OCI-LY7 (cell line): ENCODE results near the gene FOXB1. TPM values are rescaled to one million over a fixed set of nuclear protein-coding genes. Genes with fewer than 3 reads are reported as not detected.

ENCODE experiments used
- BruUV-seq: library from RNA; stranded (reverse); fragments of 400-500 nt; replicated peaks from 2 replicates; lab custom pipeline; 2021; lab: Mats Ljungman, UMichigan
- CTCF ChIA-PET: fragments of 300-600 bp; sonication (Branson Sonifier 250); formaldehyde crosslinking; loops from one replicate; lab custom pipeline; 2022; ENCODE audit warnings: antibody characterized with exemption; ENCODE audit not compliant: unreplicated experiment; lab: Charles Lee
- POLR2A ChIA-PET: fragments of 300-600 bp; sonication (Branson Sonifier 250); formaldehyde crosslinking; loops from one replicate; lab custom pipeline; 2022; ENCODE audit warnings: antibody characterized with exemption; lab: Charles Lee
- DNase-seq: peaks from one replicate; pipeline ENCODE4 v3.0.0-alpha.2; 2015; ENCODE audit warnings: low spot score
- H2AFZ ChIP-seq: fragments of 200-600 bp; sonication (generic), shearing (Covaris generic); 2 replicates; pipeline ENCODE4 v1.6.1; 2014; ENCODE audit warnings: mild to moderate bottlenecking, antibody characterized with exemption, low read length, moderate library complexity
- H3K27ac ChIP-seq: fragments of 200-600 bp; sonication (generic); 2 replicates; pipeline ENCODE4 v1.5.1; 2014; ENCODE audit warnings: mixed run types, low read depth, mild to moderate bottlenecking, moderate library complexity, low read length, inconsistent platforms; ENCODE audit not compliant: poor library complexity, severe bottlenecking
- H3K36me3 ChIP-seq: fragments of 200-600 bp; sonication (generic); 2 replicates; pipeline ENCODE4 v1.6.1; 2014; ENCODE audit warnings: mild to moderate bottlenecking, antibody characterized with exemption, low read length, moderate library complexity, mixed read lengths; ENCODE audit not compliant: insufficient read depth
- H3K4me1 ChIP-seq: fragments of 200-600 bp; sonication (generic); 2 replicates; pipeline ENCODE4 v1.5.1; 2014; ENCODE audit warnings: mild to moderate bottlenecking, low read length; ENCODE audit not compliant: insufficient read depth, poor library complexity, severe bottlenecking
- H3K4me2 ChIP-seq: fragments of 200-600 bp; sonication (generic); 2 replicates; pipeline ENCODE4 v1.6.1; 2014; ENCODE audit warnings: mild to moderate bottlenecking, low read length
- H3K4me3 ChIP-seq: fragments of 200-600 bp; sonication (generic); 2 replicates; pipeline ENCODE4 v1.5.1; 2014; ENCODE audit warnings: mild to moderate bottlenecking, low read depth, low read length; ENCODE audit not compliant: poor library complexity, severe bottlenecking
- H3K79me2 ChIP-seq: fragments of 200-600 bp; sonication (generic); 2 replicates; pipeline ENCODE4 v1.6.1; 2016; ENCODE audit warnings: low read depth, mild to moderate bottlenecking, low read length, moderate library complexity, mixed read lengths; ENCODE audit not compliant: insufficient read depth
- H3K9me2 ChIP-seq: fragments of 200-600 bp; sonication (generic); 2 replicates; pipeline ENCODE4 v1.6.1; 2016; ENCODE audit warnings: mild to moderate bottlenecking, low read length, mixed read lengths; ENCODE audit not compliant: insufficient read depth
- H3K9me3 ChIP-seq: fragments of 200-600 bp; sonication (generic); 2 replicates; pipeline ENCODE4 v1.6.1; 2014; ENCODE audit warnings: mild to moderate bottlenecking, mixed run types, low read length, mixed read lengths
- H4K20me1 ChIP-seq: fragments of 200-600 bp; sonication (generic); 2 replicates; pipeline ENCODE4 v1.6.1; 2014; ENCODE audit warnings: mild to moderate bottlenecking, antibody characterized with exemption, low read length, moderate library complexity, mixed read lengths; ENCODE audit not compliant: insufficient read depth
- CTCF ChIP-seq: fragments of 200-600 bp; sonication (generic); conservative IDR thresholded peaks from 2 replicates; pipeline ENCODE4 v1.5.1; 2014; ENCODE audit warnings: mild to moderate bottlenecking, antibody characterized with exemption, low read length, moderate library complexity, mixed read lengths
- EZH2phosphoT487 ChIP-seq: fragments of 200-600 bp; sonication (generic); IDR thresholded peaks from 2 replicates; pipeline ENCODE4 v1.6.1; 2018; ENCODE audit warnings: low read depth, borderline replicate concordance, mild to moderate bottlenecking, mixed run types, antibody characterized with exemption, low read length, moderate library complexity, mixed read lengths
- intact Hi-C: fragments of 100-400 bp; cut with micrococcal nuclease; formaldehyde crosslinking; loops from one replicate; pipeline ENCODE4 v1.10.0; 2022; ENCODE audit not compliant: unreplicated experiment
- total RNA-seq, 2 experiments: library from RNA; depleted of rRNA in 1 of 2; stranded (reverse); fragments of >200 nt in 1 of 2; shearing (Covaris generic) in 1 of 2; gene quantifications; 2 replicates each; pipeline ENCODE4 v1.2.3, GENCODE V29; 2014 to 2022

Gene FOXB1
- total RNA-seq, 2 experiments from 2014 or later: not detected

- DNase-seq: no peak
- H3K9me3 ChIP-seq: no peaks in the 10 kb centered on the region
- H3K79me2 ChIP-seq: no peaks in the 10 kb centered on the region
- TF ChIP-seq EZH2phosphoT487: no peak
- no peak for TF ChIP-seq CTCF
- no peak overlapping the region for H3K4me2 ChIP-seq
- no peak overlapping the region for H3K4me3 ChIP-seq
- H3K36me3 ChIP-seq: no peaks in the 10 kb centered on the region
- ChIA-PET CTCF (no interaction called here), POLR2A (no interaction called here)
- no peaks in the 10 kb centered on the region for H3K4me1 ChIP-seq
- H3K9me2 ChIP-seq: no peaks in the 10 kb centered on the region
- intact Hi-C loops: no loop called here
- BruUV-seq: no TSS peak
- H4K20me1 ChIP-seq: no peaks in the 10 kb centered on the region
- H3K27ac ChIP-seq: no peak overlapping the region
- no peak overlapping the region for H2AFZ ChIP-seq
Measured at GRCh38 chr15:59994888-59995557, 9.1 kb upstream of the FOXB1 start.

GRCh38 chr15:59995568-59996297 is 8.4 kb upstream of the FOXB1 start:
- intact Hi-C loops: no loop called here
- H2AFZ ChIP-seq: no peak overlapping the region
- no peak overlapping the region for H3K4me3 ChIP-seq
- TF ChIP-seq EZH2phosphoT487 (no peak), CTCF (no peak)
- no peaks in the 10 kb centered on the region for H3K4me1 ChIP-seq
- no peaks in the 10 kb centered on the region for H3K9me2 ChIP-seq
- no peaks in the 10 kb centered on the region for H3K9me3 ChIP-seq
- DNase-seq: no peak
- no peaks in the 10 kb centered on the region for H4K20me1 ChIP-seq
- no peaks in the 10 kb centered on the region for H3K79me2 ChIP-seq
- no peak overlapping the region for H3K27ac ChIP-seq
- no peaks in the 10 kb centered on the region for H3K36me3 ChIP-seq
- H3K4me2 ChIP-seq: no peak overlapping the region
- no TSS peak for BruUV-seq
- CTCF ChIA-PET: no interaction called here
- POLR2A ChIA-PET: no interaction called here
